ENCODE results near the gene TTLL5. TPM values are rescaled to one million over a fixed set of nuclear protein-coding genes. Genes with fewer than 3 reads are reported as not detected.

The TTLL5 gene
- total and polyA plus RNA-seq, 2 of the 4 experiments (the other 2 are of a cell fraction) = 11.9 to 16.7 TPM

DNA sequence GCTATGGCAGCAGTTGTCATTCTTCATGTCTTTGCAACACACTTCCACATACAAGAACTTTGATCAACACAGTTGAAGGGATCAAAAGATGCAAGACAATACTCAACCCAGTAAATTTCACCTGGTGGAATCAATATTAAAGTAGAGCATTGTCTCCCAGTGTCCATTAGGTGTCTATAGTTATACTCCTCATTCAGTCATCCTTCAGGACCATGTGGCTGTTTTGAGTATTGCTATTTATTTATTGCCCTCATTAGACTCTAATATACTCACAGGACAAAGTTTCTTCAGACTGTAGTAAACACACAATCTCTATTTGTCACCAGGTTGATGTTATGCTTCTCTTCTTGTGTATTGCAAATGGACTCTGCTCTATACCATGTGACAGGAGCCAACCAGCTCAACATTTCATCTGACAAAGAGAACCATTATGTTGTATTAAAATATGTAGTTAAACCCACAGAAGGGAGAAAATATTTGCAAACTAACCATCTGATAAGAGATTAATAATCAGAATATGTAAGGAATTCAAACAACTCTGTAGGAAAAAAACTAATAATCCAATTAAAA, 174.2 kb downstream of the TTLL5 start:
- H3K9ac ChIP-seq (ENCODE audit: low read depth, low read length) = no peak overlapping the region
- H4K20me1 ChIP-seq (ENCODE audit: insufficient read depth, low read length) = no peaks in the 10 kb centered on the region
- no peak overlapping the region for H3K18ac ChIP-seq (ENCODE audit: low read depth, low read length)
- no peak overlapping the region for H2BK15ac ChIP-seq (ENCODE audit: low read depth, low read length)
- in situ Hi-C loops (cut with MboI; ENCODE audit: low sequenced_read_pairs) = no loop called here
- no peak overlapping the region for H2AK9ac ChIP-seq (replicated peaks; ENCODE audit: low read depth, low read length, poor library complexity)
- H3K9me1 ChIP-seq (ENCODE audit: insufficient read depth, low read length) = no peaks in the 10 kb centered on the region; the same call in none of the 2 replicates
- H4K5ac ChIP-seq (ENCODE audit: low read depth, low read length) = no peak overlapping the region
- no peak overlapping the region for H3K4ac ChIP-seq (ENCODE audit: low read depth, low read length)
- H3K4me1 ChIP-seq (ENCODE audit: control insufficient read depth, insufficient read depth, low read length) = peaks cover 20% of the 10 kb centered on the region
- intact Hi-C loops (cut with micrococcal nuclease) = no loop called here
- H4K8ac ChIP-seq (ENCODE audit: low read depth in 2 of 2, low read length in 2 of 2) = no peak overlapping the region
- ChIA-PET CTCF (no interaction called here), POLR2A (ENCODE audit: unreplicated experiment) (no interaction called here)
- H3K27ac ChIP-seq (ENCODE audit: insufficient read depth, low read length) = no peak overlapping the region
- no peaks in the 10 kb centered on the region for H3K79me1 ChIP-seq (ENCODE audit: low read depth in 1 of 2, low read length in 2 of 2)
- dilution Hi-C loops (cut with HindIII; ENCODE audit: low sequenced_read_pairs, unreplicated experiment) = no loop called here
- no peak for TF ChIP-seq MAFK (IDR thresholded peaks at IDR 0.05; ENCODE audit: low read depth, low read length)
- TF ChIP-seq MXI1 (IDR thresholded peaks at IDR 0.05; ENCODE audit: borderline replicate concordance, low read depth, low read length) = no peak
- TF ChIP-seq, protein P1, sequence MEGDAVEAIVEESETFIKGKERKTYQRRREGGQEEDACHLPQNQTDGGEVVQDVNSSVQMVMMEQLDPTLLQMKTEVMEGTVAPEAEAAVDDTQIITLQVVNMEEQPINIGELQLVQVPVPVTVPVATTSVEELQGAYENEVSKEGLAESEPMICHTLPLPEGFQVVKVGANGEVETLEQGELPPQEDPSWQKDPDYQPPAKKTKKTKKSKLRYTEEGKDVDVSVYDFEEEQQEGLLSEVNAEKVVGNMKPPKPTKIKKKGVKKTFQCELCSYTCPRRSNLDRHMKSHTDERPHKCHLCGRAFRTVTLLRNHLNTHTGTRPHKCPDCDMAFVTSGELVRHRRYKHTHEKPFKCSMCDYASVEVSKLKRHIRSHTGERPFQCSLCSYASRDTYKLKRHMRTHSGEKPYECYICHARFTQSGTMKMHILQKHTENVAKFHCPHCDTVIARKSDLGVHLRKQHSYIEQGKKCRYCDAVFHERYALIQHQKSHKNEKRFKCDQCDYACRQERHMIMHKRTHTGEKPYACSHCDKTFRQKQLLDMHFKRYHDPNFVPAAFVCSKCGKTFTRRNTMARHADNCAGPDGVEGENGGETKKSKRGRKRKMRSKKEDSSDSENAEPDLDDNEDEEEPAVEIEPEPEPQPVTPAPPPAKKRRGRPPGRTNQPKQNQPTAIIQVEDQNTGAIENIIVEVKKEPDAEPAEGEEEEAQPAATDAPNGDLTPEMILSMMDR (conservative IDR thresholded peaks at IDR 0.05; ENCODE audit: low read depth, low read length) = no peak
- TF ChIP-seq SMC3 (IDR thresholded peaks at IDR 0.05; ENCODE audit: low read depth, low read length) = no peak
- TF ChIP-seq RCOR1 (IDR thresholded peaks at IDR 0.05; ENCODE audit: insufficient replicate concordance, low read length) = no peak
- TF ChIP-seq, protein P2, sequence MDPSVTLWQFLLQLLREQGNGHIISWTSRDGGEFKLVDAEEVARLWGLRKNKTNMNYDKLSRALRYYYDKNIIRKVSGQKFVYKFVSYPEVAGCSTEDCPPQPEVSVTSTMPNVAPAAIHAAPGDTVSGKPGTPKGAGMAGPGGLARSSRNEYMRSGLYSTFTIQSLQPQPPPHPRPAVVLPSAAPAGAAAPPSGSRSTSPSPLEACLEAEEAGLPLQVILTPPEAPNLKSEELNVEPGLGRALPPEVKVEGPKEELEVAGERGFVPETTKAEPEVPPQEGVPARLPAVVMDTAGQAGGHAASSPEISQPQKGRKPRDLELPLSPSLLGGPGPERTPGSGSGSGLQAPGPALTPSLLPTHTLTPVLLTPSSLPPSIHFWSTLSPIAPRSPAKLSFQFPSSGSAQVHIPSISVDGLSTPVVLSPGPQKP (IDR thresholded peaks at IDR 0.05; ENCODE audit: borderline replicate concordance, low read depth, low read length) = no peak
- TF ChIP-seq RFX5 (IDR thresholded peaks at IDR 0.05; ENCODE audit: low read depth, low read length) = no peak
- TF ChIP-seq MAZ (IDR thresholded peaks at IDR 0.05; ENCODE audit: borderline replicate concordance, low read depth, low read length) = no peak
- TF ChIP-seq POLR2A (IDR thresholded peaks at IDR 0.05; ENCODE audit: low read depth, low read length) = no peak
- no peak for TF ChIP-seq RAD21 (IDR thresholded peaks at IDR 0.05; ENCODE audit: low read length)
- TF ChIP-seq CHD1 (IDR thresholded peaks at IDR 0.05; ENCODE audit: low read depth, low read length) = no peak
- TF ChIP-seq NFE2L2 (IDR thresholded peaks at IDR 0.05; ENCODE audit: low read depth, low read length) = no peak
- TF ChIP-seq, protein P3, sequence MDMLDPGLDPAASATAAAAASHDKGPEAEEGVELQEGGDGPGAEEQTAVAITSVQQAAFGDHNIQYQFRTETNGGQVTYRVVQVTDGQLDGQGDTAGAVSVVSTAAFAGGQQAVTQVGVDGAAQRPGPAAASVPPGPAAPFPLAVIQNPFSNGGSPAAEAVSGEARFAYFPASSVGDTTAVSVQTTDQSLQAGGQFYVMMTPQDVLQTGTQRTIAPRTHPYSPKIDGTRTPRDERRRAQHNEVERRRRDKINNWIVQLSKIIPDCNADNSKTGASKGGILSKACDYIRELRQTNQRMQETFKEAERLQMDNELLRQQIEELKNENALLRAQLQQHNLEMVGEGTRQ (IDR thresholded peaks at IDR 0.05; ENCODE audit: low read depth, low read length) = no peak
- TF ChIP-seq CEBPB (IDR thresholded peaks at IDR 0.05; ENCODE audit: low read depth, low read length) = no peak
- TF ChIP-seq FOS (IDR thresholded peaks at IDR 0.05; ENCODE audit: low read depth, low read length) = no peak
- TF ChIP-seq BHLHE40 (IDR thresholded peaks at IDR 0.05; ENCODE audit: low read depth, low read length) = no peak
- no peak overlapping the region for H2AFZ ChIP-seq (replicated peaks; ENCODE audit: low read length, poor library complexity)
- no peak overlapping the region for H3K56ac ChIP-seq (ENCODE audit: extremely low read depth, insufficient read depth, low read length)
- DNase-seq (no peak), ATAC-seq (ENCODE audit: low read depth) (no peak)
- H3K14ac ChIP-seq (replicated peaks; ENCODE audit: low read depth, low read length) = no peak overlapping the region
- H3K23ac ChIP-seq (ENCODE audit: low read depth, low read length) = no peak overlapping the region
- no peak overlapping the region for H2BK20ac ChIP-seq (ENCODE audit: low read depth, low read length)
- H2AK5ac ChIP-seq (ENCODE audit: low read depth, low read length) = no peak overlapping the region
- no peaks in the 10 kb centered on the region for H3K9me3 ChIP-seq (ENCODE audit: control insufficient read depth, insufficient read depth, low read length)
- H2BK5ac ChIP-seq (ENCODE audit: low read depth, low read length, poor library complexity, severe bottlenecking) = no peak overlapping the region
- no peak overlapping the region for H3K4me2 ChIP-seq (ENCODE audit: low read depth, low read length)
- no peak overlapping the region for H4K91ac ChIP-seq (ENCODE audit: insufficient read depth, low read depth, low read length)
- H2BK120ac ChIP-seq (ENCODE audit: low read depth, low read length) = no peak overlapping the region
- H3K4me3 ChIP-seq (ENCODE audit: insufficient read depth, low read depth, low read length) = no peak overlapping the region
- H3K27me3 ChIP-seq (ENCODE audit: control insufficient read depth, insufficient read depth, low read length) = no peaks in the 10 kb centered on the region
- no peaks in the 10 kb centered on the region for H3K36me3 ChIP-seq (ENCODE audit: control insufficient read depth, insufficient read depth, low read length)
- BruUV-seq (replicated peaks) = no TSS peak
